Fibroblast of mammary gland (primary cell): ENCODE results near the gene TSSC4.

ENCODE experiments used
- DNase-seq: peaks from one replicate; pipeline ENCODE4 v3.0.0-alpha.2; 2010; ENCODE audit warnings: low read depth
- H3K4me3 ChIP-seq: 2 replicates; pipeline ENCODE4 v1.5.1; 2011; ENCODE audit warnings: low read depth, mild to moderate bottlenecking, low read length, moderate library complexity; ENCODE audit not compliant: control insufficient read depth
- TF ChIP-seq, protein P1 (sequence below): conservative IDR thresholded peaks from 2 replicates; pipeline ENCODE4 v1.5.1; 2011; ENCODE audit warnings: low read depth, low read length, inconsistent platforms; ENCODE audit not compliant: control insufficient read depth, insufficient read depth

TSSC4 gene

DNA sequence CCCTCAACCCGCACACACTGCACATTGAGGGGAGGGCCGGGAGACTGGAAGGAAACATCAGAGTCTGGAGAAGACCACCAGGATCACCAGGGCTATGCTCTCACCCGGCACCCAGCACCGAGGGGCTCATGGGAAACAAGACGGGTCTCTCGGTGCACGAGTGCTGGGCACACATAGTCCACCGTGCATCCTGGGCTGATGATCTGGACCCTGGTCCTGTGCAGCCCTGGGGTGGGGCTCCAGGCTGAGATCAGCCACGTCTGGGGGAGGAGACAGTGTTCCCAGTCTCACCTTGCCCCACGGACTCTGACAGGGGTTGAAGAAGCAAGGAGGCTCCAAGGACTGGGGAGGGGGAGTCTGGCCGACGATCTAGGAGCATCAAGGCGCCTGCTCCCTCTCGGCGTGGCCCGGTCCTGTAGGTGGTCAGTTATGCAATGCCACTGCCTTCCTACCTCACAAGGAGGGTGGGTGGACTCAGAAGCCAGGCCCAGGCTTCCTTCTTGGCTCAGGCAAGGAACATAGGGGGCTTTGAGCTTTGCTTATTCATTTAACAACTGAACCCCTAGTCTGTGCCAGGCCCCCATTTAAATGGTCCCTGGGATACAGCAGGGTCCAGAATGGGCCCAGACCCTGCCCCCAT lies 34.9 kb upstream of the TSSC4 start:
- no peak overlapping the region for H3K4me3 ChIP-seq
- TF ChIP-seq, protein P1, sequence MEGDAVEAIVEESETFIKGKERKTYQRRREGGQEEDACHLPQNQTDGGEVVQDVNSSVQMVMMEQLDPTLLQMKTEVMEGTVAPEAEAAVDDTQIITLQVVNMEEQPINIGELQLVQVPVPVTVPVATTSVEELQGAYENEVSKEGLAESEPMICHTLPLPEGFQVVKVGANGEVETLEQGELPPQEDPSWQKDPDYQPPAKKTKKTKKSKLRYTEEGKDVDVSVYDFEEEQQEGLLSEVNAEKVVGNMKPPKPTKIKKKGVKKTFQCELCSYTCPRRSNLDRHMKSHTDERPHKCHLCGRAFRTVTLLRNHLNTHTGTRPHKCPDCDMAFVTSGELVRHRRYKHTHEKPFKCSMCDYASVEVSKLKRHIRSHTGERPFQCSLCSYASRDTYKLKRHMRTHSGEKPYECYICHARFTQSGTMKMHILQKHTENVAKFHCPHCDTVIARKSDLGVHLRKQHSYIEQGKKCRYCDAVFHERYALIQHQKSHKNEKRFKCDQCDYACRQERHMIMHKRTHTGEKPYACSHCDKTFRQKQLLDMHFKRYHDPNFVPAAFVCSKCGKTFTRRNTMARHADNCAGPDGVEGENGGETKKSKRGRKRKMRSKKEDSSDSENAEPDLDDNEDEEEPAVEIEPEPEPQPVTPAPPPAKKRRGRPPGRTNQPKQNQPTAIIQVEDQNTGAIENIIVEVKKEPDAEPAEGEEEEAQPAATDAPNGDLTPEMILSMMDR = no peak
- no peak for DNase-seq

GRCh38 chr11:2366276-2366675 lies 34.3 kb upstream of the TSSC4 start:
- DNase-seq = no peak
- TF ChIP-seq, protein P1 = no peak
- no peak overlapping the region for H3K4me3 ChIP-seq

- TF ChIP-seq, protein P1 = no peak
- no peak overlapping the region for H3K4me3 ChIP-seq
- DNase-seq = no peak
Observed at GRCh38 chr11:2366733-2367132, 33.8 kb upstream of the TSSC4 start.

- no peak for DNase-seq
- TF ChIP-seq, protein P1 = no peak
Observed at GRCh38 chr11:2367266-2368160, 33.0 kb upstream of the TSSC4 start.

GRCh38 chr11:2368178-2368850 lies 32.2 kb upstream of the TSSC4 start:
- TF ChIP-seq, protein P1 = no peak
- no peak overlapping the region for H3K4me3 ChIP-seq
- DNase-seq = no peak

More at GRCh38 chr11:2367266-2368160, 33.0 kb upstream of the TSSC4 start:
- no peak overlapping the region for H3K4me3 ChIP-seq

- TF ChIP-seq, protein P1 = no peak
- H3K4me3 ChIP-seq = no peak overlapping the region
- no peak for DNase-seq
Observed at GRCh38 chr11:2368851-2369180, 31.7 kb upstream of the TSSC4 start.
